H9 (cell line): ENCODE data around the gene DENND1A. TPM values are rescaled to one million over a fixed set of nuclear protein-coding genes. Genes with fewer than 3 reads are reported as not detected.

Source experiments
- DNase-seq: peaks from one replicate; pipeline ENCODE4 v3.0.0-alpha.2; 2017
- H2AFZ ChIP-seq: one replicate; pipeline ENCODE4 v1.6.1; 2013; ENCODE audit warnings: mild to moderate bottlenecking, low read length, control low read depth, moderate library complexity
- H2AK5ac ChIP-seq: 2 replicates; pipeline ENCODE4 v1.6.1; 2013; ENCODE audit warnings: low read length, control low read depth, mixed read lengths; ENCODE audit not compliant: insufficient read length
- H2BK120ac ChIP-seq: one replicate; pipeline ENCODE4 v1.6.1; 2013; ENCODE audit warnings: low read depth, mild to moderate bottlenecking, low read length, control low read depth, inconsistent platforms; ENCODE audit not compliant: poor library complexity, severe bottlenecking
- H2BK12ac ChIP-seq: 2 replicates; pipeline ENCODE4 v1.6.1; 2013; ENCODE audit warnings: low read length, control low read depth, mixed read lengths, low read depth; ENCODE audit not compliant: insufficient read length
- H2BK15ac ChIP-seq: 2 replicates; pipeline ENCODE4 v1.6.1; 2013; ENCODE audit warnings: low read depth, low read length, control low read depth
- H2BK20ac ChIP-seq: one replicate; pipeline ENCODE4 v1.6.1; 2013; ENCODE audit warnings: low read depth, mild to moderate bottlenecking, low read length, control low read depth, inconsistent platforms; ENCODE audit not compliant: poor library complexity, severe bottlenecking
- H2BK5ac ChIP-seq: 2 replicates; pipeline ENCODE4 v1.6.1; 2013; ENCODE audit warnings: low read length, control low read depth, mixed read lengths; ENCODE audit not compliant: insufficient read length
- H3K14ac ChIP-seq: 2 replicates; pipeline ENCODE4 v1.6.1; 2013; ENCODE audit warnings: low read length, control low read depth; ENCODE audit not compliant: insufficient read depth
- H3K18ac ChIP-seq: 2 replicates; pipeline ENCODE4 v1.6.1; 2013; ENCODE audit warnings: low read depth, mild to moderate bottlenecking, mixed read lengths, low read length, control low read depth; ENCODE audit not compliant: insufficient read length
- H3K23ac ChIP-seq: 2 replicates; pipeline ENCODE4 v1.6.1; 2013; ENCODE audit warnings: low read length, control low read depth, mixed read lengths, low read depth; ENCODE audit not compliant: insufficient read length
- H3K23me2 ChIP-seq: 2 replicates; pipeline ENCODE4 v1.6.1; 2013; ENCODE audit warnings: low read depth, mild to moderate bottlenecking, mixed read lengths, low read length, control low read depth; ENCODE audit not compliant: insufficient read length, poor library complexity, severe bottlenecking
- H3K27ac ChIP-seq: 2 replicates; pipeline ENCODE4 v1.5.1; 2013; ENCODE audit warnings: low read length, control low read depth, mixed read lengths, low read depth; ENCODE audit not compliant: insufficient read length
- H3K27me3 ChIP-seq: 2 replicates; pipeline ENCODE4 v1.6.1; 2013; ENCODE audit warnings: low read length, control low read depth, inconsistent platforms; ENCODE audit not compliant: insufficient read depth
- H3K4ac ChIP-seq: 2 replicates; pipeline ENCODE4 v1.6.1; 2013; ENCODE audit warnings: low read depth, mild to moderate bottlenecking, control low read depth, inconsistent platforms, low read length, moderate library complexity
- H3K4me1 ChIP-seq: 2 replicates; pipeline ENCODE4 v1.6.1; 2013; ENCODE audit warnings: low read length, control low read depth, inconsistent platforms; ENCODE audit not compliant: insufficient read depth
- H3K4me2 ChIP-seq: 2 replicates; pipeline ENCODE4 v1.6.1; 2013; ENCODE audit warnings: low read length, control low read depth, mixed read lengths; ENCODE audit not compliant: insufficient read length, insufficient read depth
- H3K56ac ChIP-seq: 2 replicates; pipeline ENCODE4 v1.6.1; 2013; ENCODE audit warnings: low read depth, mild to moderate bottlenecking, mixed read lengths, low read length, control low read depth; ENCODE audit not compliant: insufficient read length
- H3K79me1 ChIP-seq: 2 replicates; pipeline ENCODE4 v1.6.1; 2013; ENCODE audit warnings: low read depth, mild to moderate bottlenecking, moderate library complexity, low read length, control low read depth, inconsistent platforms; ENCODE audit not compliant: insufficient read depth, poor library complexity, severe bottlenecking
- H3K79me2 ChIP-seq: 2 replicates; pipeline ENCODE4 v1.6.1; 2013; ENCODE audit warnings: low read length, control low read depth, inconsistent platforms; ENCODE audit not compliant: insufficient read depth
- H3K9ac ChIP-seq: 2 replicates; pipeline ENCODE4 v1.6.1; 2013; ENCODE audit warnings: low read length, control low read depth, mixed read lengths; ENCODE audit not compliant: insufficient read length; ENCODE audit errors: extremely low read depth
- H3K9me3 ChIP-seq: one replicate; pipeline ENCODE4 v1.6.1; 2013; ENCODE audit warnings: low read depth, low read length, inconsistent platforms; ENCODE audit not compliant: control insufficient read depth
- H3T11ph ChIP-seq: one replicate; pipeline ENCODE4 v1.6.1; 2013; ENCODE audit warnings: mild to moderate bottlenecking, low read length, control low read depth, inconsistent platforms
- H4K20me1 ChIP-seq: one replicate; pipeline ENCODE4 v1.6.1; 2013; ENCODE audit not compliant: control insufficient read depth, insufficient read length, insufficient read depth
- H4K5ac ChIP-seq: 2 replicates; pipeline ENCODE4 v1.6.1; 2013; ENCODE audit warnings: low read depth, mild to moderate bottlenecking, mixed read lengths, low read length, control low read depth; ENCODE audit not compliant: insufficient read length
- H4K8ac ChIP-seq: replicated peaks from 2 replicates; pipeline ENCODE4 v1.6.1; 2013; ENCODE audit warnings: low read length, control low read depth, mixed read lengths, low read depth; ENCODE audit not compliant: insufficient read length
- H4K91ac ChIP-seq: 2 replicates; pipeline ENCODE4 v1.6.1; 2013; ENCODE audit warnings: low read depth, mild to moderate bottlenecking, moderate library complexity, mixed read lengths, low read length, control low read depth; ENCODE audit not compliant: insufficient read length
- H3K27ac Mint-ChIP-seq, 3 experiments: 2 replicates in 2 of 3; 3 replicates in 1 of 3; pipeline ENCODE4 v1.8.0; 2020 to 2021; ENCODE audit warnings: mixed read lengths in 3 of 3, mild to moderate bottlenecking in 1 of 3, moderate library complexity in 1 of 3
- H3K27me3 Mint-ChIP-seq: 2 replicates; pipeline ENCODE4 v1.8.0; 2021; ENCODE audit warnings: low read depth, mild to moderate bottlenecking, moderate library complexity, mixed read lengths
- H3K36me3 Mint-ChIP-seq, 3 experiments: 2 replicates in 2 of 3; 3 replicates in 1 of 3; pipeline ENCODE4 v1.8.0; 2020 to 2021; ENCODE audit warnings: low read depth in 3 of 3, mixed read lengths in 3 of 3; ENCODE audit not compliant: insufficient read depth in 1 of 3
- H3K4me1 Mint-ChIP-seq, 2 experiments: 2 replicates each; pipeline ENCODE4 v1.8.0; 2020; ENCODE audit warnings: mixed read lengths in 2 of 2
- H3K4me3 Mint-ChIP-seq, 2 experiments: 2 replicates in 1 of 2; 3 replicates in 1 of 2; pipeline ENCODE4 v1.8.0; 2020 to 2021; ENCODE audit warnings: mild to moderate bottlenecking in 2 of 2, mixed read lengths in 2 of 2, moderate library complexity in 1 of 2
- H3K9me3 Mint-ChIP-seq, 2 experiments: 2 replicates in 1 of 2; 3 replicates in 1 of 2; pipeline ENCODE4 v1.8.0; 2020; ENCODE audit warnings: mild to moderate bottlenecking in 2 of 2, mixed read lengths in 2 of 2, moderate library complexity in 1 of 2
- WGBS: extraction: QIAGEN DNeasy Blood & Tissue Kit; methylation state at CpG from one replicate; pipeline ENCODE4 v1.1.7; 2013; ENCODE audit warnings: missing lambda C conversion rate, low lambda C conversion rate, mixed read lengths; ENCODE audit not compliant: insufficient read length; ENCODE audit errors: extremely low coverage; 5-methylcytosine and 5-hydroxymethylcytosine counted together
- total RNA-seq: library from RNA; stranded (reverse); gene quantifications from 2 replicates; pipeline ENCODE4 v1.2.1, GENCODE V29; 2021
- TF ChIP-seq, protein P1 (sequence below): fragments of 200-600 bp; sonication (generic); conservative IDR thresholded peaks from 3 replicates; pipeline ENCODE4 v1.8.0; 2021; ENCODE audit warnings: antibody characterized with exemption, mild to moderate bottlenecking

The DENND1A gene
- total RNA-seq, 1 experiment from 2014 or later, result 20.4 TPM

DNA sequence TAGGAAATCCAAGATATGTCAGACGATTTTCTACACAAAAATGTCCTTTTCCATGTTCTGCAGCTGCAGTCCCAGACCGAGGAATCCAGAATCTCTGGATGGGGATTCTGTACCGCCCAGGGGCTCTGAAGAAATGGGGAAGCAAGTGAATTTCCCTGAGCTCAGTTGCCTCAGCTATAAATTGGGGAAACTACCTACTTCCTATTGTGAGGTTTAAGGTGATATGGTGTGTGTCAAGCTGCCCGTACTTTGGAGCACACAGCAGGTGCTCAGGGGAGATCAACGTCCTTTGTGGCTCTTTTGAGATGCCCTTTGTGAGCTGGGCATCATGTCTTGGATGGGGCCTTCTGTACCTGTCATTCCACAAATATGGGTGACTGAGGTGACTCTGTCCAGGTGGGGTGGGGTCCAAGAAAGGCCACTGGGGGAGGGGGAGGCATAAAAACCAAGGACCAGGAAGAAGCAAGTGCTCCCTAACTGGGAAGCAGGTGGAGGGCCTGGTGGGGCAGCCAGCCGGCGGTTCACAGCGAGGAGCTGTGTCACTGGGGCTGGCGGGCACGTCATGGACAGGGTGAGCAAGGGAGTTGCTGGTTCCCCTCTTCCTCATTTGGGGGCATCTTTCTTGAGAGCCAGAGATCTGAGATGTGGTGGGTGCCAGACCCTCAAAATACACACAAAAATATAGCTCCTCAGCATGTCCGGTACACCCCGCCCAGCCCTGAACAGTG is 457.9 kb downstream of the DENND1A start:
- Histone ChIP-seq H3K56ac (no peak overlapping the region), H2BK15ac (no peak overlapping the region), H3K79me2 (no peaks in the 10 kb centered on the region), H2BK12ac (no peak overlapping the region), H3K14ac (no peak overlapping the region; the same call in 1 of the 2 replicates), H3K23ac (no peak overlapping the region), H3K4me1 (no peaks in the 10 kb centered on the region), H3K27me3 (no peaks in the 10 kb centered on the region), H4K91ac (no peak overlapping the region), H3K79me1 (no peaks in the 10 kb centered on the region), H2AFZ (no peak overlapping the region), H4K20me1 (no peaks in the 10 kb centered on the region), H3K9ac (no peak overlapping the region), H4K8ac (no peak overlapping the region), H3K23me2 (no peaks in the 10 kb centered on the region), H2BK20ac (no peak overlapping the region), H3K27ac (no peak overlapping the region), H2AK5ac (no peak overlapping the region), H3K4me2 (no peak overlapping the region), H2BK120ac (no peak overlapping the region), H3T11ph (no peak overlapping the region), H3K18ac (no peak overlapping the region), H3K9me3 (no peaks in the 10 kb centered on the region), H4K5ac (no peak overlapping the region), H3K4ac (no peak overlapping the region), H2BK5ac (no peak overlapping the region)
- TF ChIP-seq, protein P1, sequence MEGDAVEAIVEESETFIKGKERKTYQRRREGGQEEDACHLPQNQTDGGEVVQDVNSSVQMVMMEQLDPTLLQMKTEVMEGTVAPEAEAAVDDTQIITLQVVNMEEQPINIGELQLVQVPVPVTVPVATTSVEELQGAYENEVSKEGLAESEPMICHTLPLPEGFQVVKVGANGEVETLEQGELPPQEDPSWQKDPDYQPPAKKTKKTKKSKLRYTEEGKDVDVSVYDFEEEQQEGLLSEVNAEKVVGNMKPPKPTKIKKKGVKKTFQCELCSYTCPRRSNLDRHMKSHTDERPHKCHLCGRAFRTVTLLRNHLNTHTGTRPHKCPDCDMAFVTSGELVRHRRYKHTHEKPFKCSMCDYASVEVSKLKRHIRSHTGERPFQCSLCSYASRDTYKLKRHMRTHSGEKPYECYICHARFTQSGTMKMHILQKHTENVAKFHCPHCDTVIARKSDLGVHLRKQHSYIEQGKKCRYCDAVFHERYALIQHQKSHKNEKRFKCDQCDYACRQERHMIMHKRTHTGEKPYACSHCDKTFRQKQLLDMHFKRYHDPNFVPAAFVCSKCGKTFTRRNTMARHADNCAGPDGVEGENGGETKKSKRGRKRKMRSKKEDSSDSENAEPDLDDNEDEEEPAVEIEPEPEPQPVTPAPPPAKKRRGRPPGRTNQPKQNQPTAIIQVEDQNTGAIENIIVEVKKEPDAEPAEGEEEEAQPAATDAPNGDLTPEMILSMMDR, result no peak
- Mint-ChIP-seq H3K36me3 (no peaks in the 10 kb centered on the region; a peak in 1 of 7 replicates), H3K4me1 (peaks cover 30 to 32% of the 10 kb centered on the region in 2 experiments), H3K4me3 (no peak overlapping the region), H3K27ac (no peak overlapping the region; a peak in 1 of 7 replicates), H3K27me3 (peaks cover 5% of the 10 kb centered on the region; the same call in 1 of the 2 replicates), H3K9me3 (no peaks in the 10 kb centered on the region)
- no peak for DNase-seq
- no CpG with 5 or more reads among the region's 12 CpGs for WGBS
